Tibial nerve (tissue), 4 donors: ENCODE data around the gene ZBED1.

Source experiments
- EP300 ChIP-seq, 2 donors: sonication (generic); formaldehyde crosslinking; IDR thresholded peaks; one replicate each; pipeline ENCODE4 v1.6.1; 2017; ENCODE audit warnings: antibody characterized with exemption in 2 of 2, mild to moderate bottlenecking in 1 of 2
- TF ChIP-seq, protein P1 (sequence below), 5 experiments: fragments of 200-600 bp in 3 of 5; fragments of 450-650 bp in 2 of 5; sonication (generic) in 3 of 5; IDR thresholded peaks; one replicate each; pipeline ENCODE4 v1.5.1; 2016 to 2019; ENCODE audit warnings: antibody characterized with exemption in 5 of 5, mild to moderate bottlenecking in 3 of 5, moderate library complexity in 2 of 5

DNA sequence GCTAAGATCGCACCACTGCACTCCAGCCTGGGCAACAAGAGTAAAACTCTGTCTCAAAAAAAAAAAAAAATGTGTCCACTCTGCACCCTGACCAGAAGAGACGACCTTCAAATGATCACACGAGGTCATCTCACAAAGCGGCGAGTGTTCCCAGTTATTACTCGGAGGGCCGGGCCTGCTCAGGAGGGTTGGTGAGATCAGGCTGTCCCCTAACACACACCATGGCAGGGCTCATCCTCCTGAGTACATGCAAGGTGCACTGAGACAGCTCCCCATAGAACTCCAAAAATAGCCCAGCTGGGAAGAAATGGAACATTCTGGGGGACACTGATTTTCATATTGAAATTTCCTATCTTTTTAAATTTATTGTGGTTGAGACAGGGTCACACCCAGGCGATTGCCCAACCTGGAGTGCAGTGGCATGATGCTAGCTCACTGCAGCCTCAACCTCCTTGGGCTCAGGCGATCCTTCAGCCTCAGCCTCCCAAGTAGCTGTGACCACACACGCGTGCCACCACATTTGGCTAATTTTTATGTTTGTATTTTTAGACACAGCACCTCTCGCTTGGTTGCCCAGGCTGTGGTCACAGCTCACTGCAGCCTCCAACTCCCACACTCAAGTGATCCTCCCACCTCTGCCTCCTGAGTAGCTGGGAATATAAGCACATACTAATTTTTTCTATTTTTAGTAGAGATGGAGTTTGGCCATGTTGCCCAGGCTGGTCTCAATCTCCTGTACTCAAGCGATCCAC is 51.5 kb downstream of the ZBED1 start:
- TF ChIP-seq, protein P1, sequence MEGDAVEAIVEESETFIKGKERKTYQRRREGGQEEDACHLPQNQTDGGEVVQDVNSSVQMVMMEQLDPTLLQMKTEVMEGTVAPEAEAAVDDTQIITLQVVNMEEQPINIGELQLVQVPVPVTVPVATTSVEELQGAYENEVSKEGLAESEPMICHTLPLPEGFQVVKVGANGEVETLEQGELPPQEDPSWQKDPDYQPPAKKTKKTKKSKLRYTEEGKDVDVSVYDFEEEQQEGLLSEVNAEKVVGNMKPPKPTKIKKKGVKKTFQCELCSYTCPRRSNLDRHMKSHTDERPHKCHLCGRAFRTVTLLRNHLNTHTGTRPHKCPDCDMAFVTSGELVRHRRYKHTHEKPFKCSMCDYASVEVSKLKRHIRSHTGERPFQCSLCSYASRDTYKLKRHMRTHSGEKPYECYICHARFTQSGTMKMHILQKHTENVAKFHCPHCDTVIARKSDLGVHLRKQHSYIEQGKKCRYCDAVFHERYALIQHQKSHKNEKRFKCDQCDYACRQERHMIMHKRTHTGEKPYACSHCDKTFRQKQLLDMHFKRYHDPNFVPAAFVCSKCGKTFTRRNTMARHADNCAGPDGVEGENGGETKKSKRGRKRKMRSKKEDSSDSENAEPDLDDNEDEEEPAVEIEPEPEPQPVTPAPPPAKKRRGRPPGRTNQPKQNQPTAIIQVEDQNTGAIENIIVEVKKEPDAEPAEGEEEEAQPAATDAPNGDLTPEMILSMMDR (IDR thresholded peaks at IDR 0.05) = no peak
- no peak for TF ChIP-seq EP300 (IDR thresholded peaks at IDR 0.05)
